Astrocyte of the spinal cord (primary cell): Measurements from ENCODE around the gene PRR5L.
A peak's percentile ranks its signal among the peaks of the same experiment; 100 is the strongest.

Experiments
- DNase-seq: peaks from one replicate; pipeline ENCODE4 v3.0.0; 2011; ENCODE audit warnings: low read depth, low spot score
- H3K4me3 ChIP-seq: 2 replicates; pipeline ENCODE4 v1.5.1; 2011; ENCODE audit warnings: low read depth, mild to moderate bottlenecking, low read length, moderate library complexity
- CTCF ChIP-seq: IDR thresholded peaks from 2 replicates; pipeline ENCODE4 v1.5.1; 2012; ENCODE audit warnings: low read depth, mild to moderate bottlenecking, low read length, inconsistent platforms
- in situ Hi-C: cut with HindIII; loops from 2 replicates; pipeline ENCODE4 v1.10.0; 2017; ENCODE audit warnings: low sequenced_read_pairs

Gene PRR5L

GRCh38 chr11:36451045-36451444 lies 155.0 kb downstream of the PRR5L start:
- DNase-seq = no peak
- in situ Hi-C loops = no loop called here

GRCh38 chr11:36451681-36452080 lies 155.6 kb downstream of the PRR5L start:
- no peak for DNase-seq
- H3K4me3 ChIP-seq = no peak overlapping the region
- no peak for TF ChIP-seq CTCF
- in situ Hi-C loops = no loop called here

More at GRCh38 chr11:36451045-36451444, 155.0 kb downstream of the PRR5L start:
- no peak for TF ChIP-seq CTCF
- H3K4me3 ChIP-seq = no peak overlapping the region

- peak; percentile 84 for DNase-seq
- in situ Hi-C loops = no loop called here
- no peak overlapping the region for H3K4me3 ChIP-seq
- no peak for TF ChIP-seq CTCF
These were observed 156.3 kb downstream of the PRR5L start for GRCh38 chr11:36452236-36452940.

- no peak for DNase-seq
- TF ChIP-seq CTCF = no peak
- no peak overlapping the region for H3K4me3 ChIP-seq
- in situ Hi-C loops = no loop called here
These were observed 156.9 kb downstream of the PRR5L start for GRCh38 chr11:36452961-36453360.

- H3K4me3 ChIP-seq = no peak overlapping the region
- no peak for TF ChIP-seq CTCF
- DNase-seq = peak; percentile 44
- in situ Hi-C loops = no loop called here
These were observed 157.6 kb downstream of the PRR5L start for GRCh38 chr11:36453678-36454077.

GRCh38 chr11:36454551-36454940 lies 158.5 kb downstream of the PRR5L start:
- no peak for DNase-seq
- no peak for TF ChIP-seq CTCF
- in situ Hi-C loops = no loop called here
- no peak overlapping the region for H3K4me3 ChIP-seq
